Stimulated activated CD8-positive, alpha-beta memory T cell treated with anti-CD3 and anti-CD28 coated beads, Interleukin-12 subunit alpha, Interleukin-12 subunit beta, amount 100 ng/mL, for 4 hours (primary cell): ENCODE results near the gene HES5.

Source experiments
- DNase-seq: peaks from one replicate; pipeline ENCODE4 v3.0.0-alpha.2; 2020; ENCODE audit warnings: low read depth

The HES5 gene

DNA sequence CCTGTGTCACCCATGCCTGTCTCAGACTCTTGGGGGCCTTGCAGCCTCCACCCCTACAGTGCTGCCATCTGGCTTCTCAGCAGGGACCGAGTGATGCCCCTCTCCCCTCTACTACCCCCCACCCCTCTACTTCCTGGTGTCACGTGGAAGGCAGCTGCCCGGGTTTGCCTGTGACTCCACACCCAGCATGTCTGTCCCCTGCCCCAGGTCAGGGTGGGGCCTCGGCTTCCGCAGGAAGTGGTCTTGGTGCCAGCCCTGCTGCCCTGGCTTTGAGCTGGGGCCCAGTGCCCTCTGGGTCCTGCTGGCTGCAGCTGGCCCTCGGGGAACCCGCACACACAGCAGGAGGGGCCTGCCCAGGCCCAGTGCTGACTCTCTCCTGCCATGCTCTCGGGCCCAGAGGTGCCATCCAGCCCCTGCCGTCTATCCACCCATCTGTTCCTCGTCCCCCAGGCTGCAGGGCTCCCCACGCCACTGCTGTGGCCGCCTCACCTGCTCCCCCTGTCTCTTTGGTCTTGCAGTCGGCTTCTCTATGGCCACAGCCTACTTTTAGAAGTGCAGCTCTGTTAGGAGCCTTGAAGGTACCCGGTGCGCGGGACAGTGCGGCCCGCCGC is 30.0 kb downstream of the HES5 start:
- no peak for DNase-seq

DNA sequence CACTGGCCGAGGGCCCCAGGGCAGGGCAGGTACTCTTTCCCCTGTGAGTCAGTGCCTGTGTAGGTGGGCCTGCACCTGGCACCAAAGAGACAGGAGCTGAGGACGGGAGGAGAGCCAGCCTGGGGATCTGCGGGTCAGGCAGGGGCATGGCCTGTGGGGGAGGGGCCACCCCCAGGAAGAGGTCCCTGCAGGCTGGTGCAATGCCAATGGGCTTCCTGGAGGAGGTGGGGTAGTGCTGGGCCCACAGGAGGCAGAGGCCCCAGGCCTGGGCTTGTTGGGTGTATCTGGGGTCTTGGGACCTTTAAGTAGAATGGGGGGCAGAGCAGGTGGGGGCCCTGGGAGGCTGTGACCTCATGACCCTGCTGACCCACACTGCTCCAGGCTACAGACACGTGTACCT is 30.8 kb downstream of the HES5 start:
- no peak for DNase-seq

DNA sequence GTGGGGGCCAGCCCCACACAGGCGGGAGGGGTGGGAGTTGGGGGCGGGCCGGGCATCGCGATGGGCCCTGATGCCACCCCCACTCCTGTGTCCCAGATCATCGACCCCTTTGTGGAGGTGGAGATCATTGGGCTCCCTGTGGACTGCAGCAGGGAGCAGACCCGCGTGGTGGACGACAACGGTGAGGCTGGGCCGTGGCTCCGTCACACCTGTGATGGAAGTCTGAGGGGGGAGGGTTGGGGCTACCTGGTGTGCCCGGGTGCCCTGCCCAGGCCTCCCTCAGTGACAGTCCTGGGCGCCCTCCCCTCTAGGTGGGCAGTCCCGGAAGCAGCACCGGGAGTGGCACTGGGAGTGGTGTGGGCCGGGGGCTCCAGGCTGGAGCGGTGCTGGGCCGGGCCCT is 31.4 kb downstream of the HES5 start:
- no peak for DNase-seq

DNA sequence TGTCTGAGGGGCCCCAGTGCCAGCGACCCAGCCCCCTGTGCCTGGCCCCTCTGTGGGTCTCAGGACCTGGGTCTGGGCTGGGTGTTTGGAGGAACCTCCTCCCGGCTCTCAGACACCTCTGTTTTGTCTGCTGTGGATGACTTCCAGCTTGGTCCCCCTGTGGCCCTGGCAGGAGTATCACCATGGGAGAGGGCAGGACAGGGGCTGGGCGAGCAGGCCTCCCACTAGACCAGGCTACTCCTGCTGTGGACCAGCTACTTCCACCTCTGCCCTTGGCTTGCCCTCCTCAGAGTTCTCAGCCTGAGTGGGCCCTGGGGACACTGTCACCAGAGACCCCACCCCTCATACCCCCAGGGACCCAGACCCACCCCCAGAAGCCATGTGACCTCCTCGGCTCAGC is 32.2 kb downstream of the HES5 start:
- no peak for DNase-seq

DNA sequence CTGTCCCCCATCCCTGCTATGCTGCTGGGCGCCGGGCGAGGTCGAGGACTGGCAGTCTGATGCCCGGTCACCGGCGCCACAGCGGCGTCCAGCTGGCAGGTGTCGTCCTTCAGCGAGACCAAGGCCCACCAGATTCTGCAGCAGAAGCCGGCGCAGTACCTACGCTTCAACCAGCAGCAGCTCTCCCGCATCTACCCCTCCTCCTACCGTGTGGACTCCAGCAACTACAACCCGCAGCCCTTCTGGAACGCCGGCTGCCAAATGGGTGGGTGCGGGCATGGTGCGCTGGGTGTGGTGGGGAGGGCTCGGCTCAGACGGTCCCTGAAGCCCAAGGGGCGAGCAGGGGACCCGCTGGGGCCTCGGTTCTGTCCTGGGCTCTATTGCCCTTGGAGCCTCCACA is 33.3 kb downstream of the HES5 start:
- DNase-seq = no peak

DNA sequence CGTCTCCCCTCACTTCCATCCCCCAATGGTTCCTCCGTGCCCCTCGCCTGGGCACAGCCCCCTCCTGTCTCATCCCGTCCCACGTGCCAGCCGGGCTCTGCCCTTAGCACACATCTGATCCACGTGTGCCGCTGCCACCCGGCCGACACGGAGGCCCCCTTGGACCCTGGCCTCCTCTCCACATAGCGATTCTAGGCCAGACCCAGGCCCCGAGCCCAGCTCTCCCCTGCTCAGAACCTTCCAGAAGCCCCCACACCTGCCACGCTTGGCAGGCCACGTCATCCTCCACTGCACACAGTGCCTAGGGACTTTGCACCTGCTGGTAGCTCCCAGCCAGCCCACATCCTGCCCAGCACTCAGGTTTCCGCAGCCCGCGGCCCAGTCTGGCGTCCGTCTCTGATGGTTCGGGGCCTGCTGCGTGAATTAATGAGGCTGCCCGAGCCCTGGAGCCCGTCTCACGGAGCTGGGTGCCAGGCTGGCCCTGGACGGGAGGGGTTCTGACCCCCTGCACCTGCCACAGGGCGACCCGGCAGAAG is 33.9 kb downstream of the HES5 start:
- DNase-seq = no peak

DNA sequence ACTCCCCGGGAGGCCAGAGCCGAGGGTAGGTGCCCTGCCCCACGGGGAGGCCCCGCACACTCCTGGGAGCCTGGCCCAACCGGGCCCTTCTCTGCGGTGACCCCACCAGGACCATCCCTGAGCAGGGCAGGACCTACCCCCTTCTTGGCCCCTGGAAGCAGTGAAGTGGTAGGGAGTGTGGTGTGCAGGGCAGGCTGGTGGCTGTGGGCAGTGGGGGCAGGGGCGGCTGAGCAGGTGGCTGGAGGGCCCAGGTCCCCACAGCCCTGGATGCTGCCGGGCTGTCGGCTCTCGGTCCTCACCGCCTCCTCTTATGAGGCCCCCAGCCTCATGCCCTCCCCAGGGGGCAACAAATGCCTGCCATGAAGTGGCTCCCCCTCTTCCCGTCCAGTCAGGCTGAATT is 34.5 kb downstream of the HES5 start:
- no peak for DNase-seq

DNA sequence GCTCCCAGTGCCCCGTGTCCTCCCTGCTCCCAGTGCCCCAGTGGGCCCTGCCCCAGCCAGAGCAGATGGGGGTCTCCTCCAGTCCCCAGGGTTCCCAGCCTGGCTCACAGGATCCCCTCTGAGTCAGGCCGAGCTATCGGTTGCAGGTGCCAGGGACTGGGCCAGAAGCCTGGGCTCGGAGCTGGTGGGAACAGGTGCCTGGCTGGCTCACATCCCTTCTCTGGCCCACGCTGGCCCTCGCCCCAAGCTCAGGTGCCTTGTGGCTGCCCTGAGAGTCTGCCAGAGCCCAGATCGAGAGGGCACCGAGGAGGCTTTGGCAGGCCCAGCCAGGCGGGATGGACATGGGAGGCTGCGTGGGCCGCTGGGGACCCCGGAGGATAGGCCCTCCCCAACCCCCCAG is 35.0 kb downstream of the HES5 start:
- DNase-seq = no peak

DNA sequence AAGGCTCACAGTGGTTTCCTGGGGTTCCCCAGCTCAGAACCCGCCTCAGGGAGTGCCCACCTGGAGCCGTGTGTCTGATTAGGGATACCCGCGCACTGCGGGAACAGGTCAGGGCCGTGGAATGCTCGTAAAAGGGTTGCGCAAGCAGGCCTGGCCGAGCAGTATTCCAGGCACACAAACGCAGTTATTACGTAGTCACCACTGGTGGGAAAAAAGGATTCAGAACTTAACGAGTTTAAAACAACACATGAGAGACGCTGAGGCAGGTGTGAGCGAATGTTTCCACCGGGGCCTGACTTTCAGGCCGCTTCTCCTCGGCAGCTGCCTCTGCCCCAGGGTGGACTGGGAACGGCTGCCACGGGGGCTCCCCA is 35.8 kb downstream of the HES5 start:
- DNase-seq = no peak

DNA sequence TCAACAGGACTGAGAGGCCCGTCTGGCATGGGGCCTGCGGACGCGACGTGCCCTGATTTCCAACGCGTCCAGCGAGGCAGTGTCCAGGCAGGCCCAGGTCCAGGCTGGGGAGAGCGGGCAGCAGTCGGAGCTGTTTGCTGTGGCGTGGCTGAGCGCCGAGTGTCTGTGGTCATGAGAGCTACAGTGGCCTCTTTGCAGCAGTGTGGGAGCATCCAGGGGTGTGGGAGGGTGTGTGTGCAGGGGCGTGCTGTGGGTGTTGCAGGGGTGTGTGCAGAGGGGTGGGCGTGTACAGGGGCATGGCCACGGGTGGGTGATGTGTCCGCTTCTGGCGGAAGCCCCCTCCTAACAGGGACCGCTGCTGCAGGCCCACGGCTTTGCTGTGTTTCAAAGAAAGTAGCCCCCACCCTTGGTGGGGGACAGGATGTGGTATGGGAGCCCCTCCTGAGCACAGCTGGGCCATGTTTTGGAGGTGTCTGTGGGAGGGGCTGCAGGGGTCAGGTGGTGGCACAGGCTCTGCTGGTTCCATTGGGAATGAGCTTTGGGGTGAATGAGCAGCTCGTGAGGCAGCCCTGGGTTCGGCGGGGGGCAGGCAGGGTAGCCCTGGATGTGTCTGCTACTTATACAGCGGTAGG is 36.3 kb downstream of the HES5 start:
- no peak for DNase-seq

DNA sequence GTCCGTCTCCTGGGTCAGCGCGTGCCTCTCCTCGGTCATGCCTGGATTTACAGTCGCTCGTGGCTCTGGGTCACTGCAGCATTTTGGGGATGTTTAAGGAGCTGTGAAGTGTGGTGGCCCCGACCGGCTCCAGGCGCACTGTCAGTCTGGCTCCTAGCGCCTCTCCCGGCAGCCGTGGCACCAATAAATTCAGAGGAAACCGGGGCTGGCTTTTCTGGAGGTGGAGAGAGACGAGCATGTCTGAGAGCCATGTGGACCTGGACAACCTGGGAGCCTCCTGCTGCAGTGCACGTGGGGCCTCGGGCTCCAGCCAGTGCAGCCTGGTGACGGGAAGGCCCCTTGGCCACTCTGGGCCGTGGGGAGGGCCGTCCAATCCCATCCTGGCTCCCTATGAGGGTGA is 36.8 kb downstream of the HES5 start:
- DNase-seq = no peak

DNA sequence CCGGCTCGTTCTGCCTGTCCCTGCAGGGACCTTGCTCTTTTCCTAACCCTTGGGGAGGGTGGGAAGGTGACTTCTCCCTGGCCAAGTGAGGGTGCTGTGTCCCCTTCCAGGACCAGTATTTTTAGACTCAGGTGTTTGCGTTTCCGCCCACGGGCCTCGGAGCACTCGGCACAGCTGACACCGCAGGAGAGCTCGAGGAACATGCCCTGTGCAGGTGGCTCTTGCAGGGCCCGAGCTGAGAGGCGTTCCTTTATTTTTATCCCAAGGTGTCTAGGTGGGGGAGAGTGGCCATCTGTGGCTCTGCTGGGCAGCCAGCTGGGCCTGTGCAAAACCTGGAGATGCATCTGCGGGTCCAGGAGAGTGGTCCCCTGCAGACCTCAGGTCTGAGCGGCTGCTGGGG is 38.0 kb downstream of the HES5 start:
- no peak for DNase-seq

DNA sequence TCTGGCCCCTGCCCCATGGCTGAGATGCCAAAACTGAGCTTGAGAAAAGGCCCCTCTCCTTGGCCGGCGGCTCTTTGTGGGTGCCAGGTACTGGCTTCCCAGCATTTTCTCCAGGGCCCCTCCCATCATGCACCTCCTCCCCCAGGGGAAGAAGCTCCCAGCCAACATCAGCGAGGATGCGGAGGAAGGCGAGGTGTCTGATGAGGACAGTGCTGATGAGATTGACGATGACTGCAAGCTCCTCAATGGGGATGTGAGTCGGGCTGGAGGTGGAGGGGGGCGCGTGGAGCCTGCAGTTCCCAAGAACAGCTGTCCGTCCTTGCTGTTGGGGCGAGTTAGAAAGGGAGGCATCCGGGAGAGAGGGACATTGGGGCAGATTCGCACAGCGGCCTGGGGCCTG is 40.4 kb downstream of the HES5 start:
- DNase-seq = no peak

DNA sequence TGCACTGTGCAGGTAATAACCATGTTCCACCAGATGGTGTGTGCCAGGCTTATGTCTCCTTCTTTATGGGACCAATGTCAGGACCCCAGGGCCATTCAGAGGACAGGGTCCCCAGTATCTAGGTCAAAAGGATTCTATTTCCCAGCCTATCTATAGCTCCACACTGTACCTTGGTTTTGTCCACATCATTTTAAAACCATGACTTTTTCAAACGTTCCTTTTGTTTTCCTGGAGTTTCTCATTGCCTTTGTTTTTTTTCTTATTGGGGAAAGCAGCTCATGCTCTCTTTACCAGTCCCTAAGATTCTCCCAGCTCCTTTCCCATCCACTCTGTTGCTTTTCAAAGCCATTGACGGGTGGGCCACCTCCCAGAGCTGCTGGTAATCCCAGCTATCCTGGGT is 41.4 kb downstream of the HES5 start:
- no peak for DNase-seq

DNA sequence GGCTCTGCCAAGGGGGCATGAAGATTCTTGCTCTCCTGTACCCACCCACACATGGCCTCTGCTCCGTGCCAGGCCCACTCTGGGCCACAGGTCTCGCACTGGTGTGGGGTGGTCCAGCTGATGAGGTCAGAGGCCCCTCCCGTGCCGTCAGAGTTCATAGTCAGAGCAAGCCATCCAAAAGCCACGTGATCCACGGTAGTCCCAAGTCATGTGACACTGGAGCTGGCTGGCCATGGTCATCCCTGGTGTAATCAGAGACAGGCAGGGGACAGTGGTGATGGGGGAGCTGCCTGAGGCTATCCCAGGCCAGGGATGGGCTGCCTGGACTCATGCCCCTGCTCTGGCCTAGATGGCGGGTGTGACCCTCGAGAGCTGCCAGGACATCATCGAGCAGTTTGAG is 43.5 kb downstream of the HES5 start:
- DNase-seq = no peak

DNA sequence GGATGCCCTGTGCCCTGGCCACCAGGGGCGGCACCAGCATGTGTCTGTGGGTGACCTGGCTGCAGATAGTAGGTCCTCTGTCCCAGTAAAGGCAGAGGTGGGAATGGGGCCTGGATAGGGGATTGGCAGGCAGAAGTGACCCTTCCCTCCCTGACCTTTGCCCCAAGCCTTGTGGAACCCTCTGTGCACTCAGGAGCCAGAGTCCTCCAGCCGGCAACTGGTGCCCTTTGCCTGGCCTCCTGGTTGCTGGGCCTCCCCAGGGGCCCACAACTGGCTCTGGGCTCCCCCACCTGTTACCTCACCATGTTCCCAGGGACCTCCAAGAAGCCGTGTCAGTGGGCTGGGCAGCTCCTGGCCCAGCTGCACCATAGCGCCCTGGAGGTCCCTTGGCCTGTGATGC is 44.0 kb downstream of the HES5 start:
- no peak for DNase-seq

DNA sequence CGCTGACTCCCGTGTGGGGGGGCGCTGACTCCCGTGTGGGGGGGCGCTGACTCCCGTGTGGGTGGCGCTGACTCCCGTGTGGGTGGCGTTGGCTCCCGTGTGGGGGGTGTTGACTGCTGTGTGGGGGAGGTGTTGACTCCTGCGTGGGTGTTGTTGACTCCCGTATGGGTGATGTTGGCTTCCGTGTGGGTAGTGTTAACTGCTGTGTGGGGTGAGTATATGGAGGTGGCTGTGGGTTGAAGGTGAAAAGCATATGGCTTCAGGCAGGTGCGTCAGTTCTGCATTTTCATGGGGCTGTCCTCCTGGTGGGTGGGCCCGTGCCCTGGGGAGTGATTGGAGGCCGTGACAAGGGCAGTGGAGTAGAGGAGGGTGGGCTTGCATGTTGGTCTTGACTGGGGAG is 46.1 kb downstream of the HES5 start:
- no peak for DNase-seq

DNA sequence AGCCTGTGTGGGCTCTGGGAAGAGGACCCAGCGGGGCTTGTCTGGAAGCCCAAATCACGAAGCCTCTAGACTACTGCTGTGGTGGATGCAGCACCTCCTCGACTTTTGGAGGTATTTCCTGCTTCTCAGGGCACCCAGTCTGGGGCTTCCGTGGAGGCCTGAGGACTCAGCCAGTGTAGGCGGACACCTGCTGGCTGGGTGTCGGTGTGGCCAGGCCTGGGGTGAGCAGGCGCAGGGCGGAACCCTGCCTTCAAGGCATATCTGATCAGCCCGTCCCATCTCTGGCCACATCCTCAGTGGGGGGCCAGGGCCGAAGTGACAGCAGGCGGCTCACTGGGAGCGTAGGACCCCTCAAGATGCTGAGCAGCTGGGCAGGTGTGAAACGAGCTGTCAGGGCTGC is 47.0 kb downstream of the HES5 start:
- no peak for DNase-seq

DNA sequence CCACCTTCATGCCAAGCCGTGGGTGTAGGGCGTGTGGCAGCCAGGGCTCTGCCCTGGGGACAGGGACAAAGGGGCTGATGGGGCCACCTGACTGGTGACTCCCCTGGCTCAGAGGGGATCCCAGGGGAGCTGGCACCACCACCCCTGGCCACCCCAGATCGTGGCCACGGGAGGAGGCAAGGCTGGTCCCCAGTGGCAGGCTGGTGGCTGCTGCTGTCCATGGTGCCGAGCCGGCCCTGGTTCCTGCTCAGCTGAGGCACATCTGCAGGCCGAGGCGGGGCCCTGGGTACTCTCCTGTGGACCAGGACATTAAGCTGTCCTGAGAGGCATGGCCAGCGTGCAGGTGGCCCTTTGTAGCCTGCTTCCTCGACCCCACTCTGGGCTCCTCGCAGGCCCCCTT is 47.5 kb downstream of the HES5 start:
- DNase-seq = no peak

DNA sequence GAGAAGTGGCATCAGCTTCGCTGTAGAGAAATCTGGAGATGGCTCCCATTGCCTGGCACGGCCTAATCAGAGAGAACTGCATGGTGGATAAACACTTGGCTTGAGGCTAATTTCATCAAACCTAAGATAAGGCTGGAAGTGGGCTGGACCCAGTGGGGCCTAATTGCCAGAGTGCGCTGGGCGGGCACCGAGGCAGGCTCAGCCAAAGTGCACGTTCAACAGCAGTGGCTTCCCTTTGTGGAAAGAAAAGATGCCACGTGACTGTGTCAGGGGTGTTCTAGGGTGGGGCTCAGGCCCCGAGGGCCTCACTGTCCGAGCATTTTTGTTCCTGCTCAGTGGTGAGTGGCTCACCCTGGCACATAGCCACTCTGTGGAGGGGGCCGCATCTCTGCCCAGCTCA is 48.2 kb downstream of the HES5 start:
- DNase-seq = no peak

DNA sequence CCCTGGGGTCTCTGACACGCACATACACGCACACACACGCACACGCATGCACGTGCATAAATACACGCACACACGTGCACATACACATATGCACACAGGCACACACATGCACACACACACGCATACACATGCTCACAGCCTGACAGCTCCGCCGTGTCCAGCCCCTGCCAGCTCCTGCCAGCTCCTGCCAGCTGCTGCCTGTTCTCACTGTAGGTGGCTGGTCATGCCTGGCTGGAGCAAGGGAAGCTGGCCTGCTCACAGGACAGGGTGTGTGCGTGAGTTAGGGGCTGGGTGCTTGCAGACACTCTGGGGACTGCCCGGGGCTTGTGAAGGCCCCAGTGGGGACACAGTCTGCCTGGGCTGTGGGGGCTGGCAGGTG is 49.1 kb downstream of the HES5 start:
- no peak for DNase-seq

DNA sequence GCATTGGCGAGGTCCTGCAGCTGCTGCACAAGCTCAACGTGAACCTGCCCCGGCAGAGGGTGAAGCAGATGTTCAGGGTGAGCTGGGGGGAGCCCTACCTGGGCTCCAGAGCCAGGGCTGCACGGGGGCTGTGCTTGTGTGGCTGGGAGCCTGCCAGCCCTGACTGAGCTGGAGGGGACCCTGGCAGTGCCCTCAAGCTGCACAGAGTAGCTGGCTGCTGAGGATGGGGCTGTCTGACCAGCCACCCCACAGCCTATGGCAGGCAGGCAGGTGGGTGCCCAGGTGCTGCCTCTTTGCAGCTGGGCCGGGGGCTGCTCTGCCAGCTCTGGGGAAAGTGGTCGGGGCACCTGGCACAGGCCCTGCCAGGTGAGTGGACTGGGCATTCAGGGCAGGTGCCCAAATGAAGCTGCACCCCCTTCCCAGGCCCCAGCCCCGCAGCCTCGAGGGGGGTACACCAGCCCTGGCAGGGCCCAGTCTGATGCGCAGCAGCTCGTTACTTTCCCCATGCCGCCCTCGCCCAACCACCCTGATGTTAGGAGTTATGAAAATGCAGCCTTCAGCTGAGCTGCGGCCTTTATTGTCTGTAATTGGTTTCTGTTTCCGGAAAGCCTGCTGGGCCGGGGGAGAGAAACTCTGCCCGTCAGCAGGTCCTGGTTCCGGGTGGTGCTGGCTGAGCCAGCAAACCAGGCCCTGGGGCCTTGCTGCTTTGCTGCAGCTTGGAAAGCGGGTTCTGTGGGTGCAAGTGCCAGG is 49.7 kb downstream of the HES5 start:
- DNase-seq = no peak

DNA sequence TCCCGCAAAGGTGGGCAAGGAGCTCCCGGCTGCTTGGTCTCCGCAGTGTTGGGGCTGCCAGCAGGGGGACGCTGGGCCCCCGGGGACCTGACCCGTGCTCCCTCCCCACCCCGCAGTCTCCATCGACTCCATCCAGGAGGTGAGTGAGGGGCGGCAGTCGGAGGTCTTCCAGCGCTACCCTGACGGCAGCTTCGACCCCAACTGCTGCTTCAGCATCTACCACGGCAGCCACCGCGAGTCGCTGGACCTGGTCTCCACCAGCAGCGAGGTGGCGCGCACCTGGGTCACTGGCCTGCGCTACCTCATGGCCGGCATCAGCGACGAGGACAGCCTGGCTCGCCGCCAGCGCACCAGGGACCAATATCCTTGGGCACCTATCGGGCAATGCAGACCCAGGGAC is 50.4 kb downstream of the HES5 start:
- DNase-seq = no peak

DNA sequence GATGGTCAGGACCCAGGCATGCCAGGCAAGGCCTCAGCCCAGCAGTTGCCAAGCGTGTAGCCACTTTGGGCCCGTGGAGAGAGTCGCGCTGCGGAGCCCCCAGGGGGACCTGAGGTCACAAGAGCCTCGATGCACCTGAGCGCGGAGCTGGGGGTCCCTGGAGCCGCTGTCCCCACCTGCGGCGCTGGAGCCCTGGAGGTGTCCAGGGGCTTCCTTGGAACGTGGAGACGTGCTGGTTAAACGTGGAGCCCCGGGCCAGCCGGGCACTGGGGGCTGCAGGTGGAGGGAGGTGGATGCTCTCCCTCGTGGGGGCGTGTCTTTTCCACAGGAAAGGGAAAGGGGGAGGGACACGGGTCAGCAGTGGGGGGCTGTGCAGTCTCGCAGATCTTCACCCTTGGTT is 50.9 kb downstream of the HES5 start:
- no peak for DNase-seq
